AG04450 (cell line): ENCODE results near the gene PTX4. TPM values are rescaled to one million over a fixed set of nuclear protein-coding genes. Genes with fewer than 3 reads are reported as not detected.
"Not testable (repeated sequence)": the region's sequence is repeated elsewhere in the genome, so short reads cannot be mapped to it uniquely, and the experiment has no call there.

ENCODE experiments used
- CTCF ChIA-PET: fragments of 300-600, 350-600 bp; formaldehyde crosslinking; extraction: SDS; loops from one replicate; lab custom pipeline; 2022; ENCODE audit warnings: antibody characterized with exemption, inconsistent platforms; lab: Charles Lee
- POLR2A ChIA-PET: fragments of 350-600 bp; formaldehyde crosslinking; extraction: SDS; loops from one replicate; lab custom pipeline; 2021; ENCODE audit warnings: antibody characterized with exemption, inconsistent platforms; lab: Yijun Ruan, JAX
- DNase-seq: peaks from one replicate; pipeline ENCODE4 v3.0.0-alpha.2; 2011; ENCODE audit warnings: low read depth, low spot score
- H3K27ac ChIP-seq: one replicate; pipeline ENCODE4 v1.5.1; 2012; ENCODE audit warnings: low read depth, low read length, control low read depth
- H3K27me3 ChIP-seq: one replicate; pipeline ENCODE4 v1.6.0; 2012; ENCODE audit warnings: low read length; ENCODE audit not compliant: control insufficient read depth, insufficient read depth
- H3K4me3 ChIP-seq: 2 replicates; pipeline ENCODE4 v1.5.1; 2011; ENCODE audit warnings: mild to moderate bottlenecking, low read depth, low read length, control low read depth
- H3K9me3 ChIP-seq: 2 replicates; pipeline ENCODE4 v1.5.1; 2012; ENCODE audit warnings: low read length; ENCODE audit not compliant: control insufficient read depth, insufficient read depth
- CTCF ChIP-seq: IDR thresholded peaks from 2 replicates; pipeline ENCODE4 v1.5.1; 2011; ENCODE audit warnings: low read depth, low read length, control low read depth, inconsistent platforms
- polyA plus RNA-seq: library from polyadenylated mRNA; depleted of rRNA; stranded (reverse); fragments of >200 nt; gene quantifications from 2 replicates; pipeline ENCODE4 v1.2.3, GENCODE V29; 2011

Gene PTX4
- polyA plus RNA-seq, 1 experiment: not detected

GRCh38 chr16:1470481-1471251 is 18.1 kb downstream of the PTX4 start:
- no peak for DNase-seq
- TF ChIP-seq CTCF: no peak
- Histone ChIP-seq H3K27ac (peak overlapping the region; percentile 47), H3K9me3 (peaks cover 15% of the 10 kb centered on the region), H3K27me3 (no peaks in the 10 kb centered on the region), H3K4me3 (no peak overlapping the region)
- CTCF ChIA-PET: no interaction called here
- POLR2A ChIA-PET: no interaction called here

GRCh38 chr16:1469693-1470201 is 19.0 kb downstream of the PTX4 start:
- Histone ChIP-seq H3K4me3 (no peak overlapping the region), H3K27me3 (no peaks in the 10 kb centered on the region), H3K27ac (no peak overlapping the region), H3K9me3 (peaks cover 15% of the 10 kb centered on the region)
- POLR2A ChIA-PET: no interaction called here
- TF ChIP-seq CTCF: no peak
- CTCF ChIA-PET: no interaction called here
- no peak for DNase-seq

GRCh38 chr16:1469141-1469540 is 19.6 kb downstream of the PTX4 start:
- H3K4me3 ChIP-seq, DNase-seq, CTCF ChIA-PET, H3K27me3 ChIP-seq, POLR2A ChIA-PET, H3K27ac ChIP-seq: not testable (repeated sequence)
- peaks cover 15% of the 10 kb centered on the region for H3K9me3 ChIP-seq

GRCh38 chr16:1468426-1468810 is 20.3 kb downstream of the PTX4 start:
- peaks cover 15% of the 10 kb centered on the region for H3K9me3 ChIP-seq
- H3K27me3 ChIP-seq: no peaks in the 10 kb centered on the region
- H3K27ac ChIP-seq: no peak overlapping the region
- no peak for DNase-seq
- CTCF ChIA-PET: no interaction called here
- no peak for TF ChIP-seq CTCF
- H3K4me3 ChIP-seq: no peak overlapping the region
- POLR2A ChIA-PET: no interaction called here

GRCh38 chr16:1466968-1467521 is 21.7 kb downstream of the PTX4 start:
- TF ChIP-seq CTCF: no peak
- CTCF ChIA-PET: no interaction called here

More at GRCh38 chr16:1466968-1467521, 21.7 kb downstream of the PTX4 start:
- peaks cover 15% of the 10 kb centered on the region for H3K9me3 ChIP-seq
- H3K27me3 ChIP-seq: no peaks in the 10 kb centered on the region
- H3K4me3 ChIP-seq: no peak overlapping the region
- H3K27ac ChIP-seq: no peak overlapping the region
- no peak for DNase-seq
- POLR2A ChIA-PET: no interaction called here
